ENCODE results near the gene KDM1A. TPM values are rescaled to one million over a fixed set of nuclear protein-coding genes. Genes with fewer than 3 reads are reported as not detected.

Gene KDM1A
- total RNA-seq, 1 donor from 2014 or later: 258 TPM

GRCh38 chr1:23091545-23091944, 72.3 kb downstream of the KDM1A start:
- DNase-seq (ENCODE audit: low read depth, low spot score): no peak
- Mint-ChIP-seq H3K27ac (ENCODE audit: unreplicated experiment) (no peak overlapping the region), H3K36me3 (ENCODE audit: low read depth) (peaks cover 21% of the 10 kb centered on the region), H3K4me1 (no peaks in the 10 kb centered on the region), H3K9me3 (no peaks in the 10 kb centered on the region), H3K27me3 (ENCODE audit: low read depth) (no peaks in the 10 kb centered on the region), H3K4me3 (no peak overlapping the region)
- TF ChIP-seq CTCF (conservative IDR thresholded peaks at IDR 0.05): no peak

GRCh38 chr1:23092447-23092846, 73.2 kb downstream of the KDM1A start:
- Mint-ChIP-seq H3K4me1 (no peaks in the 10 kb centered on the region), H3K27ac (ENCODE audit: unreplicated experiment) (no peak overlapping the region), H3K4me3 (no peak overlapping the region), H3K36me3 (ENCODE audit: low read depth) (peaks cover 13% of the 10 kb centered on the region), H3K27me3 (ENCODE audit: low read depth) (no peaks in the 10 kb centered on the region), H3K9me3 (no peaks in the 10 kb centered on the region)
- TF ChIP-seq CTCF (conservative IDR thresholded peaks at IDR 0.05): no peak
- DNase-seq (ENCODE audit: low read depth, low spot score): no peak

- no peaks in the 10 kb centered on the region for H3K27me3 Mint-ChIP-seq (ENCODE audit: low read depth)
Observed at GRCh38 chr1:23097316-23097715, 78.0 kb downstream of the KDM1A start.

GRCh38 chr1:23098463-23099170, 79.3 kb downstream of the KDM1A start:
- Mint-ChIP-seq H3K4me1 (peaks cover 34% of the 10 kb centered on the region), H3K9me3 (no peaks in the 10 kb centered on the region), H3K36me3 (ENCODE audit: low read depth) (peaks cover 4% of the 10 kb centered on the region), H3K27ac (ENCODE audit: unreplicated experiment) (no peak overlapping the region), H3K27me3 (ENCODE audit: low read depth) (no peaks in the 10 kb centered on the region), H3K4me3 (peak overlapping the region; percentile 17)
- DNase-seq (ENCODE audit: low read depth, low spot score): peak; percentile 54
- TF ChIP-seq CTCF (conservative IDR thresholded peaks at IDR 0.05): peak; percentile 91

More at GRCh38 chr1:23097316-23097715, 78.0 kb downstream of the KDM1A start:
- H3K4me3 Mint-ChIP-seq: no peak overlapping the region
- H3K36me3 Mint-ChIP-seq (ENCODE audit: low read depth): peaks cover 10% of the 10 kb centered on the region
- peaks cover 25% of the 10 kb centered on the region for H3K4me1 Mint-ChIP-seq
- no peak for DNase-seq (ENCODE audit: low read depth, low spot score)
- no peak for TF ChIP-seq CTCF (conservative IDR thresholded peaks at IDR 0.05)
- H3K27ac Mint-ChIP-seq (ENCODE audit: unreplicated experiment): no peak overlapping the region
- H3K9me3 Mint-ChIP-seq: no peaks in the 10 kb centered on the region

- Mint-ChIP-seq H3K9me3 (no peaks in the 10 kb centered on the region), H3K27me3 (ENCODE audit: low read depth) (no peaks in the 10 kb centered on the region), H3K4me1 (peaks cover 34% of the 10 kb centered on the region), H3K36me3 (ENCODE audit: low read depth) (no peaks in the 10 kb centered on the region), H3K4me3 (no peak overlapping the region), H3K27ac (ENCODE audit: unreplicated experiment) (no peak overlapping the region)
- TF ChIP-seq CTCF (conservative IDR thresholded peaks at IDR 0.05): no peak
- no peak for DNase-seq (ENCODE audit: low read depth, low spot score)
Observed at GRCh38 chr1:23099171-23099536, 79.9 kb downstream of the KDM1A start.
